Activated CD4-positive, alpha-beta T cell treated with anti-CD3 and anti-CD28 coated beads for 36 hours (primary cell): ENCODE measurements around the gene ZNF652. TPM values are rescaled to one million over a fixed set of nuclear protein-coding genes. Genes with fewer than 3 reads are reported as not detected.
"Not testable (repeated sequence)": the region's sequence is repeated elsewhere in the genome, so short reads cannot be mapped to it uniquely, and the experiment has no call there.

Experiments
- ATAC-seq: fragments of 200-7000 bp; cut with Tn5 transposase; one replicate; pipeline ENCODE4 v1.10.0; 2021; ENCODE audit warnings: mild to moderate bottlenecking, moderate library complexity
- CTCF ChIA-PET: fragments of 350-600 bp; sonication (Branson Sonifier 250); formaldehyde crosslinking; loops from one replicate; lab custom pipeline; 2021; ENCODE audit warnings: antibody characterized with exemption; lab: Charles Lee
- POLR2A ChIA-PET: fragments of 350-600 bp; sonication (Branson Sonifier 250); formaldehyde crosslinking; loops from one replicate; lab custom pipeline; 2021; ENCODE audit warnings: antibody characterized with exemption, inconsistent platforms; lab: Charles Lee
- DNase-seq: peaks from one replicate; pipeline ENCODE4 v3.0.0-alpha.2; 2020
- H3K27ac Mint-ChIP-seq: one replicate; pipeline ENCODE4 v1.8.0; 2021; ENCODE audit warnings: mixed read lengths
- H3K27me3 Mint-ChIP-seq: one replicate; pipeline ENCODE4 v1.8.0; 2021; ENCODE audit warnings: mixed read lengths
- H3K36me3 Mint-ChIP-seq: one replicate; pipeline ENCODE4 v1.8.0; 2021; ENCODE audit warnings: low read depth, mixed read lengths
- H3K4me1 Mint-ChIP-seq: one replicate; pipeline ENCODE4 v1.8.0; 2021; ENCODE audit warnings: mixed read lengths
- H3K4me3 Mint-ChIP-seq: one replicate; pipeline ENCODE4 v1.8.0; 2021; ENCODE audit warnings: mild to moderate bottlenecking, moderate library complexity, mixed read lengths
- H3K9me3 Mint-ChIP-seq: one replicate; pipeline ENCODE4 v1.8.0; 2021; ENCODE audit warnings: low read depth, mixed read lengths
- intact Hi-C, 2 experiments: fragments of 100-400 bp; cut with DNase I in 1 of 2; cut with micrococcal nuclease in 1 of 2; formaldehyde crosslinking; loops; one replicate each; pipeline versions ENCODE4 v1.14.2 to v1.15.1; 2022 to 2024; cut with DNase I, micrococcal nuclease
- total RNA-seq, 2 experiments: library from RNA; stranded (reverse); gene quantifications; one replicate each; pipeline ENCODE4 v1.2.3, GENCODE V29; 2021

Gene ZNF652
- total RNA-seq, 2 experiments from 2014 or later = 5.2 to 7.0 TPM

GRCh38 chr17:49287481-49287880, 74.6 kb downstream of the ZNF652 start:
- no peaks in the 10 kb centered on the region for H3K4me1 Mint-ChIP-seq
- no peak overlapping the region for H3K27ac Mint-ChIP-seq
- intact Hi-C loops = no loop called here
- CTCF ChIA-PET = interaction anchor here (0.6 to 1.3 kb wide), 3 partner anchors 10 to 664 kb away, joined by 3 to 4 read pairs (median 3); no protein-coding TSS in a partner anchor
- no peaks in the 10 kb centered on the region for H3K9me3 Mint-ChIP-seq
- no peaks in the 10 kb centered on the region for H3K27me3 Mint-ChIP-seq
- H3K36me3 Mint-ChIP-seq = no peaks in the 10 kb centered on the region
- POLR2A ChIA-PET = interaction anchor here (0.6 to 0.7 kb wide), 2 partner anchors 79 to 80 kb away, joined by 3 read pairs; no protein-coding TSS in a partner anchor
- DNase-seq (no peak), ATAC-seq (no peak)
- H3K4me3 Mint-ChIP-seq = no peak overlapping the region

- H3K4me1 Mint-ChIP-seq, intact Hi-C loops, POLR2A ChIA-PET, ATAC-seq, H3K27ac Mint-ChIP-seq, H3K4me3 Mint-ChIP-seq, H3K36me3 Mint-ChIP-seq, H3K27me3 Mint-ChIP-seq, CTCF ChIA-PET, H3K9me3 Mint-ChIP-seq, DNase-seq: not testable (repeated sequence)
Observed at GRCh38 chr17:49286261-49286973, 75.6 kb downstream of the ZNF652 start.

- no peaks in the 10 kb centered on the region for H3K9me3 Mint-ChIP-seq
- H3K36me3 Mint-ChIP-seq = no peaks in the 10 kb centered on the region
- H3K27ac Mint-ChIP-seq = no peak overlapping the region
- no peak for ATAC-seq
- CTCF ChIA-PET = no interaction called here
- no peak for DNase-seq
- H3K4me3 Mint-ChIP-seq = no peak overlapping the region
- no peaks in the 10 kb centered on the region for H3K27me3 Mint-ChIP-seq
- POLR2A ChIA-PET = no interaction called here
- intact Hi-C loops = no loop called here
- no peaks in the 10 kb centered on the region for H3K4me1 Mint-ChIP-seq
Observed at GRCh38 chr17:49285716-49286115, 76.3 kb downstream of the ZNF652 start.

- no peak for ATAC-seq
- no peak for DNase-seq
- ChIA-PET CTCF (interaction anchor here (0.6 to 1.4 kb wide), 3 partner anchors 10 to 987 kb away, joined by 3 to 4 read pairs (median 3); no protein-coding TSS in a partner anchor), POLR2A (no interaction called here)
- Mint-ChIP-seq H3K27ac (no peak overlapping the region), H3K36me3 (no peaks in the 10 kb centered on the region), H3K4me1 (no peaks in the 10 kb centered on the region), H3K9me3 (no peaks in the 10 kb centered on the region), H3K27me3 (no peaks in the 10 kb centered on the region), H3K4me3 (no peak overlapping the region)
- intact Hi-C loops = no loop called here
Observed at GRCh38 chr17:49280918-49281317, 81.1 kb downstream of the ZNF652 start.

GRCh38 chr17:49280061-49280460, 82.0 kb downstream of the ZNF652 start:
- CTCF ChIA-PET = interaction anchor here (0.5 to 1.4 kb wide), 4 partner anchors 11 to 988 kb away, joined by 3 to 4 read pairs (median 3); no protein-coding TSS in a partner anchor
- intact Hi-C loops = no loop called here
- no peak overlapping the region for H3K4me3 Mint-ChIP-seq

GRCh38 chr17:49279263-49280015, 82.6 kb downstream of the ZNF652 start:
- H3K27me3 Mint-ChIP-seq, POLR2A ChIA-PET, H3K36me3 Mint-ChIP-seq, DNase-seq, H3K9me3 Mint-ChIP-seq, H3K27ac Mint-ChIP-seq, ATAC-seq, H3K4me3 Mint-ChIP-seq, intact Hi-C loops, H3K4me1 Mint-ChIP-seq: not testable (repeated sequence)
- CTCF ChIA-PET = interaction anchor here (0.5 to 1.6 kb wide), 2 partner anchors 99 to 368 kb away, joined by 3 read pairs; no protein-coding TSS in a partner anchor

More at GRCh38 chr17:49280061-49280460, 82.0 kb downstream of the ZNF652 start:
- Mint-ChIP-seq H3K9me3 (no peaks in the 10 kb centered on the region), H3K27me3 (no peaks in the 10 kb centered on the region), H3K36me3 (no peaks in the 10 kb centered on the region), H3K4me1 (no peaks in the 10 kb centered on the region), H3K27ac (no peak overlapping the region)
- DNase-seq (no peak), ATAC-seq (no peak)
- POLR2A ChIA-PET = no interaction called here

GRCh38 chr17:49278076-49278475, 84.0 kb downstream of the ZNF652 start:
- H3K4me3 Mint-ChIP-seq = no peak overlapping the region
- H3K27me3 Mint-ChIP-seq = no peaks in the 10 kb centered on the region
- ATAC-seq (no peak), DNase-seq (no peak)
- CTCF ChIA-PET = interaction anchor here (0.5 to 1.6 kb wide), 3 partner anchors 98 to 289 kb away, joined by 3 read pairs; no protein-coding TSS in a partner anchor
- POLR2A ChIA-PET = no interaction called here
- no peaks in the 10 kb centered on the region for H3K9me3 Mint-ChIP-seq
- no peak overlapping the region for H3K27ac Mint-ChIP-seq
- H3K4me1 Mint-ChIP-seq = no peaks in the 10 kb centered on the region
- no peaks in the 10 kb centered on the region for H3K36me3 Mint-ChIP-seq
- intact Hi-C loops = loop anchor here in 1 of 2 experiments (1.0 kb wide), 1 partner anchor 102 kb away; no protein-coding TSS in a partner anchor

GRCh38 chr17:49277638-49278037, 84.4 kb downstream of the ZNF652 start:
- H3K4me1 Mint-ChIP-seq = no peaks in the 10 kb centered on the region
- no peaks in the 10 kb centered on the region for H3K9me3 Mint-ChIP-seq
- CTCF ChIA-PET = interaction anchor here (0.5 to 1.5 kb wide), 2 partner anchors 98 to 289 kb away, joined by 3 read pairs; no protein-coding TSS in a partner anchor
- ATAC-seq (no peak), DNase-seq (no peak)
- no peaks in the 10 kb centered on the region for H3K36me3 Mint-ChIP-seq
- intact Hi-C loops = loop anchor here in 1 of 2 experiments (1.0 kb wide), 1 partner anchor 101 kb away; no protein-coding TSS in a partner anchor
- H3K27me3 Mint-ChIP-seq = no peaks in the 10 kb centered on the region
- POLR2A ChIA-PET = no interaction called here
- no peak overlapping the region for H3K27ac Mint-ChIP-seq
- no peak overlapping the region for H3K4me3 Mint-ChIP-seq

GRCh38 chr17:49275981-49276380, 86.1 kb downstream of the ZNF652 start:
- POLR2A ChIA-PET, ATAC-seq, H3K4me3 Mint-ChIP-seq, H3K27me3 Mint-ChIP-seq, DNase-seq, CTCF ChIA-PET, H3K36me3 Mint-ChIP-seq, intact Hi-C loops, H3K9me3 Mint-ChIP-seq, H3K4me1 Mint-ChIP-seq, H3K27ac Mint-ChIP-seq: not testable (repeated sequence)

GRCh38 chr17:49269356-49269755, 92.7 kb downstream of the ZNF652 start:
- DNase-seq (no peak), ATAC-seq (no peak)
- intact Hi-C loops = no loop called here
- no peaks in the 10 kb centered on the region for H3K36me3 Mint-ChIP-seq
- ChIA-PET CTCF (no interaction called here), POLR2A (no interaction called here)
- no peaks in the 10 kb centered on the region for H3K9me3 Mint-ChIP-seq
- no peak overlapping the region for H3K4me3 Mint-ChIP-seq
- no peaks in the 10 kb centered on the region for H3K4me1 Mint-ChIP-seq
- peaks cover 1% of the 10 kb centered on the region for H3K27me3 Mint-ChIP-seq
- H3K27ac Mint-ChIP-seq = no peak overlapping the region

GRCh38 chr17:49267912-49268311, 94.1 kb downstream of the ZNF652 start:
- POLR2A ChIA-PET = no interaction called here
- intact Hi-C loops = no loop called here
- DNase-seq = no peak
- Mint-ChIP-seq H3K27ac (no peak overlapping the region), H3K4me3 (no peak overlapping the region), H3K4me1 (no peaks in the 10 kb centered on the region), H3K36me3 (no peaks in the 10 kb centered on the region), H3K9me3 (no peaks in the 10 kb centered on the region), H3K27me3 (peaks cover 1% of the 10 kb centered on the region)
- no peak for ATAC-seq
- CTCF ChIA-PET = interaction anchor here (0.6 to 1.1 kb wide), 4 partner anchors 22 to 383 kb away, joined by 3 to 4 read pairs (median 3); no protein-coding TSS in a partner anchor
